Mammary epithelial cell (primary cell): ENCODE data around the gene NONO.

Source experiments
- CTCF ChIP-seq, 2 donors: IDR thresholded peaks in 1 of 2; conservative IDR thresholded peaks in 1 of 2; 2 replicates each; pipeline ENCODE4 v1.5.1; 2011 to 2012; ENCODE audit warnings: inconsistent platforms in 2 of 2, low read length in 2 of 2, mild to moderate bottlenecking in 2 of 2, control low read depth in 1 of 2, low read depth in 1 of 2; ENCODE audit not compliant: insufficient read depth in 1 of 2; ENCODE audit errors: extremely low read depth in 1 of 2
- EZH2 ChIP-seq: IDR thresholded peaks from 2 replicates; pipeline ENCODE4 v1.6.1; 2012; ENCODE audit warnings: low read length, inconsistent platforms, borderline replicate concordance

GRCh38 chrX:71292669-71293365 is 9.4 kb downstream of the NONO start:
- TF ChIP-seq EZH2, result no peak
- no peak for TF ChIP-seq CTCF (conservative IDR thresholded peaks at IDR 0.05 in 1 of 2, IDR thresholded peaks at IDR 0.05 in 1 of 2; ENCODE audit: extremely low read depth in 1 of 2, insufficient read depth in 1 of 2, low read depth in 1 of 2, low read length in 2 of 2)
